Endodermal cell (in vitro differentiated cells): ENCODE measurements around the gene A4GALT. TPM values are rescaled to one million over a fixed set of nuclear protein-coding genes. Genes with fewer than 3 reads are reported as not detected.

Experiments
- DNase-seq: peaks from one replicate; pipeline ENCODE4 v3.0.0-alpha.2; 2017
- H3K27ac ChIP-seq: 2 replicates; pipeline ENCODE4 v1.5.1; 2013; ENCODE audit warnings: mild to moderate bottlenecking, low read depth, low read length, moderate library complexity
- H3K27me3 ChIP-seq: 2 replicates; pipeline ENCODE4 v1.6.1; 2013; ENCODE audit warnings: mild to moderate bottlenecking, low read length, moderate library complexity; ENCODE audit not compliant: insufficient read depth, control insufficient read depth, poor library complexity, severe bottlenecking
- H3K36me3 ChIP-seq: 2 replicates; pipeline ENCODE4 v1.7.0; 2013; ENCODE audit warnings: mild to moderate bottlenecking, low read length, moderate library complexity; ENCODE audit not compliant: control insufficient read depth, insufficient read depth
- H3K4me1 ChIP-seq: one replicate; pipeline ENCODE4 v1.7.0; 2013; ENCODE audit warnings: low read length; ENCODE audit not compliant: control insufficient read depth, insufficient read depth
- H3K4me3 ChIP-seq: 2 replicates; pipeline ENCODE4 v1.5.1; 2013; ENCODE audit warnings: mild to moderate bottlenecking, low read length, moderate library complexity
- H3K9ac ChIP-seq: 2 replicates; pipeline ENCODE4 v1.6.1; 2013; ENCODE audit warnings: mild to moderate bottlenecking, low read length, moderate library complexity; ENCODE audit not compliant: poor library complexity, severe bottlenecking; ENCODE audit errors: extremely low read depth
- H3K9me3 ChIP-seq: 2 replicates; pipeline ENCODE4 v1.6.1; 2013; ENCODE audit warnings: mild to moderate bottlenecking, low read length, moderate library complexity; ENCODE audit not compliant: control insufficient read depth
- H3K27ac Mint-ChIP-seq: 2 replicates; pipeline ENCODE4 v1.8.0; 2020; ENCODE audit warnings: mixed read lengths
- H3K27me3 Mint-ChIP-seq: 2 replicates; pipeline ENCODE4 v1.8.0; 2021; ENCODE audit warnings: mild to moderate bottlenecking, mixed read lengths; ENCODE audit not compliant: insufficient read depth
- H3K36me3 Mint-ChIP-seq: 2 replicates; pipeline ENCODE4 v1.8.0; 2020; ENCODE audit warnings: low read depth, mixed read lengths
- H3K4me1 Mint-ChIP-seq: 2 replicates; pipeline ENCODE4 v1.8.0; 2020; ENCODE audit warnings: mixed read lengths
- H3K4me3 Mint-ChIP-seq: 2 replicates; pipeline ENCODE4 v1.8.0; 2020; ENCODE audit warnings: mild to moderate bottlenecking, moderate library complexity, mixed read lengths
- H3K9me3 Mint-ChIP-seq: 2 replicates; pipeline ENCODE4 v1.8.0; 2020; ENCODE audit warnings: mild to moderate bottlenecking, mixed read lengths
- WGBS, 2 experiments: methylation state at CpG; one replicate each; pipeline versions ENCODE4 v1.1.5 to v1.1.7; 2013; ENCODE audit warnings: missing lambda C conversion rate in 2 of 2, mixed read lengths in 1 of 2; ENCODE audit not compliant: insufficient coverage in 1 of 2, insufficient read length in 1 of 2; 5-methylcytosine and 5-hydroxymethylcytosine counted together
- total RNA-seq, 2 donors: library from RNA; stranded (reverse); fragmentation: NEBNext Ultra II Directional in 1 of 2; extraction: Animal tissue kit (Norgen Biotek cat#: 25700) in 1 of 2; gene quantifications; 2 replicates in 1 of 2; 3 replicates in 1 of 2; pipeline ENCODE4 v1.2.1, GENCODE V29; 2021
- TF ChIP-seq, protein P1 (sequence below): fragments of 200-600 bp; sonication (generic); conservative IDR thresholded peaks from 2 replicates; pipeline ENCODE4 v1.5.0; 2021; ENCODE audit warnings: antibody characterized with exemption, mild to moderate bottlenecking

The A4GALT gene
- total RNA-seq, 2 donors from 2014 or later = 5.3 to 7.7 TPM

DNA sequence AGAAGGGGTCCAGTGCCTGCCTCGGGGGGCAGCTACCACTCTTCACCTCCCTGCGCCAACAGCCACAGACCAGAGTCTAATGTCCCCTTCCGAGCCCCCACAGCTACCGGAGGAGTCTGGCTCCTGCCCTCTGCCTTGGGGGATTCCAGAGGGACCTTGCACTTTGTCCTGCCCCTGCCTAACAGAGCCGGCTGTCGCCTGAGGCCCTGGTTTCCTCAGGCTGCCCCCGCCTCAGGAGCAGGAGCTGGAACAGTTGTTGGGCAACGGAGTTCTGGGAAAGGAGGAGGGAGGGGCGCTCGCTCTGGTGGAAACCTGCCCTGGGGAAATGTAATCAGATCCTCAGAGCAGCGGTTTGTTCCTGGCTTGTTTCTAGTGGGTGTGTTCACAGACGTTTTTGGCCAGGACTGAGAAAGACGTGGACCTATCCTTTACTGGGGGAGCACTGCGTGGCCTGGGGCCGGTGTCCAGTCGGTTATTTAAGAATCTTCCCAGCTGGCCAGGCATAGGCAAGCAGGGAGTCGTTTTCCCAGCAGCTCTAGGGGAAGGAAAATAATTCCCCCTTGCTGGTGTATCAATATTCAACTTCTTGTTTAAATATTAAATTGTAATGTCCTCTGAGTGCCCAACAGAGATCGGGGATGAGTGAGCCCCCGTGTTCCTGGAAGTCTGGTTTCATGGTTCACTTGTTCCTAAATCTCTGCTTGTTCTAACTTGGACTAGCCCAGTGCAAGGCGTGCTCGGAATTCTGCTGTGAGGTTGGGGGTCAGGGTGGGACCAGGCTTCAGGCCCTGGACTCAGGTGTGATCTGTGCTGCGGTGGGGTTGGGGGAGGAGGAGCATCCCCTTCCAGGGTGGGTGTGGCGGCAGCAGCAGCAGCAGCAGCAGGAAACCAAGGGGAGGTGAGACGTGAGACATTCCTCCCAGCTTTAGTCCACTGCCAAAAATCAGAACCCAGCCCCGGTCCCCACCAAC is 32.1 kb downstream of the A4GALT start:
- H3K4me1 ChIP-seq = peaks cover 9% of the 10 kb centered on the region
- H3K27me3 ChIP-seq = no peaks in the 10 kb centered on the region
- Mint-ChIP-seq H3K4me1 (peaks cover 9% of the 10 kb centered on the region), H3K9me3 (no peaks in the 10 kb centered on the region), H3K4me3 (peak overlapping the region; percentile 12), H3K27me3 (no peaks in the 10 kb centered on the region), H3K36me3 (no peaks in the 10 kb centered on the region), H3K27ac (peak overlapping the region; percentile 61)
- TF ChIP-seq, protein P1, sequence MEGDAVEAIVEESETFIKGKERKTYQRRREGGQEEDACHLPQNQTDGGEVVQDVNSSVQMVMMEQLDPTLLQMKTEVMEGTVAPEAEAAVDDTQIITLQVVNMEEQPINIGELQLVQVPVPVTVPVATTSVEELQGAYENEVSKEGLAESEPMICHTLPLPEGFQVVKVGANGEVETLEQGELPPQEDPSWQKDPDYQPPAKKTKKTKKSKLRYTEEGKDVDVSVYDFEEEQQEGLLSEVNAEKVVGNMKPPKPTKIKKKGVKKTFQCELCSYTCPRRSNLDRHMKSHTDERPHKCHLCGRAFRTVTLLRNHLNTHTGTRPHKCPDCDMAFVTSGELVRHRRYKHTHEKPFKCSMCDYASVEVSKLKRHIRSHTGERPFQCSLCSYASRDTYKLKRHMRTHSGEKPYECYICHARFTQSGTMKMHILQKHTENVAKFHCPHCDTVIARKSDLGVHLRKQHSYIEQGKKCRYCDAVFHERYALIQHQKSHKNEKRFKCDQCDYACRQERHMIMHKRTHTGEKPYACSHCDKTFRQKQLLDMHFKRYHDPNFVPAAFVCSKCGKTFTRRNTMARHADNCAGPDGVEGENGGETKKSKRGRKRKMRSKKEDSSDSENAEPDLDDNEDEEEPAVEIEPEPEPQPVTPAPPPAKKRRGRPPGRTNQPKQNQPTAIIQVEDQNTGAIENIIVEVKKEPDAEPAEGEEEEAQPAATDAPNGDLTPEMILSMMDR = no peak
- H3K36me3 ChIP-seq = no peaks in the 10 kb centered on the region
- H3K9ac ChIP-seq = no peak overlapping the region
- H3K4me3 ChIP-seq = no peak overlapping the region
- peak; percentile 83 for DNase-seq
- peak overlapping the region; percentile 52 for H3K27ac ChIP-seq
- WGBS, 2 experiments = 44 to 63% methylated on average over 11 to 25 of the region's 25 CpGs
- no peaks in the 10 kb centered on the region for H3K9me3 ChIP-seq

DNA sequence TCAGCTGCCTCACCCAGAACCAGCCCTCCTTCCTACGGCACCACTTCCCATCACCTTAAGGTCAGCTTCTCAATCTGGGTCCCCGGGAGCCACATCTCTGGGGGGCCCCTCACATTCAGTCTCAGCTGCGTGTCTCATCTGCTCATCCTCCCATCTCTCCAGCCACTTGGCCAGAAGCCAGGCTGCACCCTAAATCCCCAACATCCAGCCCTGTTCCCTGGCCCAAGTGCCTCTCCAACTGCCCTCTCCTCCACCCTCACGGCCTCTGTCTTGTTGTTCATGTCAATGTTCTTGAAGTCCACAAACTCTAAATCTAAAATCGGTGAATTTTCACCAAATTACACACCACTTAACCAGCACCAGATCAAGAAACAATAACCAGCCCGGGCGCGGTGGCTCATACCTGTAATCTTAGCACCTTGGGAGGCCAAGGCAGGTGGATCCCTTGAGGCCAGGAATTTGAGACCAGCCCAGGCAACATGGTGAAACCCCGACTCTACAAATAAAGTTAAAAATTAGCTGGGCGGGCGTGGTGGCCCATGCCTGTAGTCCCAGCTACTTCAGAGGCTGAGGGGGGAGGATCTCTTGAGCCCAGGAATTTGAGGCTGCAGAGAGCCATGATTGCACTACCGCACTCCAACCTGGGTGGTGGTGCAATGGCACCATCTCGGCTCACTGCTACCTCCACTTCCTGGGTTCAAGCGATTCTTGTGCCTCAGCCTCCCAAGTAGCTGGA is 33.7 kb downstream of the A4GALT start:
- peaks cover 9% of the 10 kb centered on the region for H3K4me1 ChIP-seq
- no peak overlapping the region for H3K4me3 Mint-ChIP-seq
- no peaks in the 10 kb centered on the region for H3K9me3 ChIP-seq
- H3K4me3 ChIP-seq = no peak overlapping the region
- no peaks in the 10 kb centered on the region for H3K36me3 ChIP-seq
- no peak overlapping the region for H3K9ac ChIP-seq
- H3K4me1 Mint-ChIP-seq = peaks cover 9% of the 10 kb centered on the region
- WGBS, 2 experiments = 89 to 92% methylated on average over 7 to 14 of the region's 14 CpGs
- H3K27me3 ChIP-seq = no peaks in the 10 kb centered on the region
- H3K27ac ChIP-seq = no peak overlapping the region
- no peak overlapping the region for H3K27ac Mint-ChIP-seq
- H3K9me3 Mint-ChIP-seq = no peaks in the 10 kb centered on the region
- TF ChIP-seq, protein P1 = no peak
- H3K36me3 Mint-ChIP-seq = no peaks in the 10 kb centered on the region
- DNase-seq = no peak
- H3K27me3 Mint-ChIP-seq = peaks cover 6% of the 10 kb centered on the region

DNA sequence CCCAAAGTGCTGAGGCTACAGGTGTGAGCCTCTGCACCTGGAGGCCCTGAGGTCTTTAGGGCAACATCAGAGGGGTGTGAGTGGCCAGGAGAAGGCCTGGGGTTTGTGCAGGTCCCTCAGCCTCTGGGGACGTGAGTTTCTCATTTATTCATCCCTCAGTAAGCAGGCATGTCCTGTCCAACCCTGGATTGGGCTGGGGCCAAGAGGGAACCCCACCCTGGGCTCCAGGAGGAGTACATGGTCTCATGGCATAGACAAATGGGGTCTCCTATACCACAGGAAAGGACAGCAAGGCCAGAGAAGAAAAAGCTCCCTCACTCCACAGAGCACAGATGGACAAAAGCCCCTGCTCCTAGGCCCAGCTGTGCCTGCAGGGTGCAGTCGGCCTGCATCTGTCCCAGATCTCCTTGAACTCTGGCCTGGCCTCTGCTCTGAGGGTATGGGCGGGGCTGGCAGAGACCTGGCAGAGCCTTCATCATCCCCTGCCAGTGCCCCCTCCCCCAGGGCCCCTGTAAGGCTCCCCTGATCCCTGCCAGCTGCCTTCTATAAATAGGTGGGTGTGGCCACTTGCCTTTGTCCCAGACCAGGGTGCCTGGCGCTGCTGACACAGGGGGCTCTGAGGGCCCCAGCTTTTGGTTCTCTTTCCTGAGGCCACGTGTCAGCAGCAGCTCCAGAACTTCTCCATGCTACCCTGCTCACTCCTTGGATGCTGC is 34.6 kb downstream of the A4GALT start:
- no peak for DNase-seq
- Histone ChIP-seq H3K27ac (no peak overlapping the region), H3K9me3 (no peaks in the 10 kb centered on the region), H3K36me3 (no peaks in the 10 kb centered on the region), H3K9ac (no peak overlapping the region), H3K4me1 (peaks cover 9% of the 10 kb centered on the region), H3K27me3 (no peaks in the 10 kb centered on the region), H3K4me3 (no peak overlapping the region)
- Mint-ChIP-seq H3K36me3 (no peaks in the 10 kb centered on the region), H3K27ac (no peak overlapping the region), H3K4me1 (peaks cover 9% of the 10 kb centered on the region), H3K27me3 (peaks cover 8% of the 10 kb centered on the region), H3K9me3 (no peaks in the 10 kb centered on the region), H3K4me3 (no peak overlapping the region)
- TF ChIP-seq, protein P1 = no peak
- 71 to 81% methylated on average over 3 to 5 of the region's 5 CpGs for WGBS, 2 experiments
